ENCODE measurements around the gene PRR23C.
"Not testable (repeated sequence)": the region's sequence is repeated elsewhere in the genome, so short reads cannot be mapped to it uniquely, and the experiment has no call there.

Gene PRR23C

GRCh38 chr3:139044366-139045210 is at the start of gene PRR23C:
PRR23C (minus strand) TSS chr3:139044892; CDS start chr3:139044620, 272 bp downstream.
- no peak within 1 kb of the TSS for H3K4me3 ChIP-seq (ENCODE audit: low read depth, low read length)
- DNase-seq (ENCODE audit: low read depth), result no peak

GRCh38 chr3:139093840-139094239 is 49.1 kb upstream of the PRR23C start:
- H3K4me3 ChIP-seq (ENCODE audit: low read depth, low read length), result no peak overlapping the region
- no peak for DNase-seq (ENCODE audit: low read depth)

GRCh38 chr3:139088462-139089324 is 44.0 kb upstream of the PRR23C start:
- no peak for DNase-seq (ENCODE audit: low read depth)
- no peak overlapping the region for H3K4me3 ChIP-seq (ENCODE audit: low read depth, low read length)

GRCh38 chr3:139087621-139088020 is 42.9 kb upstream of the PRR23C start:
- no peak for DNase-seq (ENCODE audit: low read depth)
- no peak overlapping the region for H3K4me3 ChIP-seq (ENCODE audit: low read depth, low read length)

- H3K4me3 ChIP-seq (ENCODE audit: low read depth, low read length), result no peak overlapping the region
- DNase-seq (ENCODE audit: low read depth), result no peak
Observed at GRCh38 chr3:139084176-139084575, 39.5 kb upstream of the PRR23C start.

GRCh38 chr3:139074565-139075115 is 29.9 kb upstream of the PRR23C start:
- DNase-seq (ENCODE audit: low read depth), result no peak
- H3K4me3 ChIP-seq (ENCODE audit: low read depth, low read length), result no peak overlapping the region

- H3K4me3 ChIP-seq (ENCODE audit: low read depth, low read length), result no peak overlapping the region
- no peak for DNase-seq (ENCODE audit: low read depth)
Observed at GRCh38 chr3:139062918-139063317, 18.2 kb upstream of the PRR23C start.

- no peak for DNase-seq (ENCODE audit: low read depth)
- H3K4me3 ChIP-seq (ENCODE audit: low read depth, low read length), result no peak overlapping the region
Observed at GRCh38 chr3:139052802-139053600, 8.3 kb upstream of the PRR23C start.

GRCh38 chr3:139043554-139044365 is 932 bp downstream of the PRR23C start:
- no peak for DNase-seq (ENCODE audit: low read depth)
- no peak overlapping the region for H3K4me3 ChIP-seq (ENCODE audit: low read depth, low read length)

- H3K4me3 ChIP-seq (ENCODE audit: low read depth, low read length), result no peak overlapping the region
- no peak for DNase-seq (ENCODE audit: low read depth)
Observed at GRCh38 chr3:139037478-139037877, 7.2 kb downstream of the PRR23C start.

- DNase-seq (ENCODE audit: low read depth), result no peak
- no peak overlapping the region for H3K4me3 ChIP-seq (ENCODE audit: low read depth, low read length)
Observed at GRCh38 chr3:139032326-139033002, 12.2 kb downstream of the PRR23C start.

GRCh38 chr3:139030576-139030975 is 14.1 kb downstream of the PRR23C start:
- not testable (repeated sequence) for DNase-seq (ENCODE audit: low read depth); H3K4me3 ChIP-seq (ENCODE audit: low read depth, low read length)

GRCh38 chr3:139024968-139025367 is 19.7 kb downstream of the PRR23C start:
- DNase-seq (ENCODE audit: low read depth), result no peak
- H3K4me3 ChIP-seq (ENCODE audit: low read depth, low read length), result no peak overlapping the region

- no peak within 1 kb of the TSS for H3K4me3 ChIP-seq (ENCODE audit: low read depth, low read length)
- no peak for DNase-seq (ENCODE audit: low read depth)
Observed at GRCh38 chr3:139020868-139021234, 23.8 kb downstream of the PRR23C start, which contains the start of gene PRR23B. PRR23B (minus strand) TSS chr3:139020926; CDS start chr3:139020661, 265 bp downstream.

- H3K4me3 ChIP-seq (ENCODE audit: low read depth, low read length), result no peak overlapping the region
- DNase-seq (ENCODE audit: low read depth), result no peak
Observed at GRCh38 chr3:139020036-139020867, 24.4 kb downstream of the PRR23C start.

- no peak overlapping the region for H3K4me3 ChIP-seq (ENCODE audit: low read depth, low read length)
- no peak for DNase-seq (ENCODE audit: low read depth)
Observed at GRCh38 chr3:139016430-139017048, 28.2 kb downstream of the PRR23C start.
